ENCODE results near the gene ID2. TPM values are rescaled to one million over a fixed set of nuclear protein-coding genes. Genes with fewer than 3 reads are reported as not detected.
A peak's percentile ranks its signal among the peaks of the same experiment; 100 is the strongest.

The ID2 gene
- total RNA-seq, 3 donors from 2014 or later: 240 to 305 (median 260) TPM

GRCh38 chr2:8662239-8662879 is 19.5 kb upstream of the ID2 start:
- H3K4me1 ChIP-seq: no peaks in the 10 kb centered on the region
- DNase-seq (ENCODE audit: low spot score in 2 of 2): no peak
- no peaks in the 10 kb centered on the region for H3K9me3 ChIP-seq
- H3K27me3 ChIP-seq: no peaks in the 10 kb centered on the region
- intact Hi-C loops (cut with DNase I; ENCODE audit: low total_unique reads): no loop called here
- H3K36me3 ChIP-seq: no peaks in the 10 kb centered on the region
- TF ChIP-seq POLR2A (IDR thresholded peaks at IDR 0.05) (no peak), CTCF (IDR thresholded peaks at IDR 0.05) (no peak), POLR2AphosphoS5 (IDR thresholded peaks at IDR 0.05) (no peak)
- no peak overlapping the region for H3K4me3 ChIP-seq
- no peak overlapping the region for H3K27ac ChIP-seq

- H3K27ac ChIP-seq: no peak overlapping the region
- TF ChIP-seq CTCF (IDR thresholded peaks at IDR 0.05): no peak
- no peak for TF ChIP-seq POLR2AphosphoS5 (IDR thresholded peaks at IDR 0.05)
- TF ChIP-seq POLR2A (IDR thresholded peaks at IDR 0.05): no peak
- no peak for DNase-seq (ENCODE audit: low spot score in 2 of 2)
- no peak overlapping the region for H3K4me3 ChIP-seq
- intact Hi-C loops (cut with DNase I; ENCODE audit: low total_unique reads): no loop called here
- H3K4me1 ChIP-seq: peaks cover 0 to 5% of the 10 kb centered on the region in 2 donors
- H3K27me3 ChIP-seq: no peaks in the 10 kb centered on the region
- no peaks in the 10 kb centered on the region for H3K36me3 ChIP-seq
- H3K9me3 ChIP-seq: no peaks in the 10 kb centered on the region
Observed at GRCh38 chr2:8663997-8664396, 17.9 kb upstream of the ID2 start.

- Histone ChIP-seq H3K27me3 (no peaks in the 10 kb centered on the region), H3K4me1 (peaks cover 0 to 8% of the 10 kb centered on the region in 2 donors), H3K36me3 (no peaks in the 10 kb centered on the region), H3K27ac (no peak overlapping the region), H3K9me3 (no peaks in the 10 kb centered on the region), H3K4me3 (no peak overlapping the region)
- intact Hi-C loops (cut with DNase I; ENCODE audit: low total_unique reads): no loop called here
- no peak for DNase-seq (ENCODE audit: low spot score in 2 of 2)
- TF ChIP-seq POLR2AphosphoS5 (IDR thresholded peaks at IDR 0.05): no peak
- TF ChIP-seq POLR2A (IDR thresholded peaks at IDR 0.05): no peak
- TF ChIP-seq CTCF (IDR thresholded peaks at IDR 0.05): no peak
Observed at GRCh38 chr2:8666581-8666980, 15.3 kb upstream of the ID2 start.

- Histone ChIP-seq H3K4me1 (peaks cover 0 to 8% of the 10 kb centered on the region in 2 donors), H3K9me3 (no peaks in the 10 kb centered on the region), H3K4me3 (no peak overlapping the region), H3K36me3 (no peaks in the 10 kb centered on the region), H3K27ac (no peak overlapping the region), H3K27me3 (no peaks in the 10 kb centered on the region)
- TF ChIP-seq CTCF (IDR thresholded peaks at IDR 0.05) (no peak), POLR2AphosphoS5 (IDR thresholded peaks at IDR 0.05) (no peak)
- intact Hi-C loops (cut with DNase I; ENCODE audit: low total_unique reads): no loop called here
- DNase-seq (ENCODE audit: low spot score in 2 of 2): no peak
Observed at GRCh38 chr2:8667896-8668512, 13.9 kb upstream of the ID2 start.

GRCh38 chr2:8669157-8669817 is 12.6 kb upstream of the ID2 start:
- Histone ChIP-seq H3K4me3 (no peak overlapping the region), H3K36me3 (no peaks in the 10 kb centered on the region), H3K9me3 (peaks cover 0 to 4% of the 10 kb centered on the region in 2 donors), H3K27ac (peak overlapping the region; percentile 48 to 66), H3K27me3 (no peaks in the 10 kb centered on the region), H3K4me1 (peaks cover 0 to 8% of the 10 kb centered on the region in 2 donors)
- peak; percentile 45 to 82 for DNase-seq (ENCODE audit: low spot score in 2 of 2)
- intact Hi-C loops (cut with DNase I; ENCODE audit: low total_unique reads): no loop called here
- TF ChIP-seq POLR2AphosphoS5 (IDR thresholded peaks at IDR 0.05) (peak in 2 of 3 donors; percentile 16 to 42), CTCF (IDR thresholded peaks at IDR 0.05) (no peak)

Data from breast epithelium (tissue), 4 donors.